ENCODE measurements around the gene IL1A.
A peak's percentile ranks its signal among the peaks of the same experiment; 100 is the strongest.

IL1A gene

DNA sequence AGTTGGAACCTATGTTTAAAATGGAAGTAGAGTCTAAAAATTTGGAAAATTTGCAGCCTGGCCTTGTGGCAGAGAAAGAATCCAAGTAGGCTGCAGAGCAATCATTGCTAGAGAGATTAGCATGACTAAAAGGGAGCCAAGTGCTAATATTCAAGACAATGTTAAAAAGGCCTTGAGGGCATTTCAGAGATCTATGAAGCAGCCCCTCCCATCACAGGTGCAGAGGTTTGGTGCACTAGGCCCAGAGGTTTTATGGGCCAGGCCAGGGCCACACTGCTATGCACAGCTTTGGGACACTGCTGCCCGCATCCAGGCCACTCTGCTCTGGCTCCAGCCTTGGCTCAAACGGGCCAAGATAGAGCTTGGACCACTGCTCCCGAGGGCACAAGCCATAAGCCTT lies 6.7 kb upstream of the IL1A start:
- no peak for DNase-seq

DNA sequence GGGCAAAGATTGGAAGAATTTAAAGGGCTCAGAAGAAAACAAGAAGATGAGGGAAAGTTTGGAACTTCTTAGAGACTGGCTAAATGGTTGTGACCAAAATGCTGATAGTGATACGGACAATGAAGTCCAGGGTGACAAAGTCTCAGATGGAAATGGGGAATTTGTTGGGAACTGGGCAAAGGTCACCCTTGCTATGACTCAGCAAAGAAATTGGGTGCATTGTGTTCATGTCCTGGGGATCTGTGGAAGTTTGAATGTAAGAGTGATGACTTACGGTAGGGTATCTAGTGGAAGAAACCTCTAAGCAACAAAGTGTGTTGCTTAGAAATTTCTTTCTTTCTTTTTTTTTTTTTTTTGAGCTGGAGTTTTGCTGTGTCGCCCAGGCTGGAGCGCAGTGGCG lies 6.0 kb upstream of the IL1A start:
- DNase-seq, result no peak

DNA sequence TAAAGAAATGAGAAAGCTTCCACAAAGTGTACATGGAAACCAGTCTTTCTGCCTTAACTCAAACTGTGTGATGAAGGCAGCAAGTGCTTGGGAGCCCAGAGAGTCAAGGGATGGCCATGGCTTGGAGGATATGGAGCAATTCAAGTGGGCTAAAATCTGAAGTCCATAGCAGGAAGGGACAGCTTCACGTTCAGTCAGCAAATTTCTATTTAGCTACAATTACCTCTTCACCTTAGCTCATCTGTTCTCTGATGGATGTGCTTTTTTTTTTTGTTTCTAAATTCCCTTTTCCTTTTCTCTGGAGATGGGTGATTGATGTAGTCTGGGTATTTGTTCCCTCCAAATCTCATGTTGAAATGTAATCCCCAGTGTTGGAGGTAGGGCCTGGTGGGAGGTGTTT lies 4.9 kb upstream of the IL1A start:
- no peak for DNase-seq

DNA sequence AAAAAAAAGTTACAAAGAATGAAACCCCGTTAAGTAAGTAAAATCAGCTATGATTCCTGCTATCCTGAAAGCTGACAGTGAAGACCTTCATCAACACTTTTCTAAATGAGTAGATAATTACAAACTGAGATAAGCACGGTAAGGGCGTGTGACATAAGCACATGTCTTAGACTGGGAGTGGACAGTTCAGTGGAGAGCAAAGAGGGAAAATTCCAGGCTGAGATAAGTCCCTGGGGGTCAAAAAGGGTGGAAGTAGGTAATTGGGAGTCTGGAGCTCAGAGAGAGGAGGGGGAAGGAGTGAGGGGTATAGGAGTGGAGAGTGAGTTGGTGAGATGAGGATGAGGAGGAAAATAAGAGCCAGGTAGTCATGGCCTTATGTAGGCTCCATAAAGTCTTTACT lies 4.4 kb upstream of the IL1A start:
- no peak for DNase-seq

DNA sequence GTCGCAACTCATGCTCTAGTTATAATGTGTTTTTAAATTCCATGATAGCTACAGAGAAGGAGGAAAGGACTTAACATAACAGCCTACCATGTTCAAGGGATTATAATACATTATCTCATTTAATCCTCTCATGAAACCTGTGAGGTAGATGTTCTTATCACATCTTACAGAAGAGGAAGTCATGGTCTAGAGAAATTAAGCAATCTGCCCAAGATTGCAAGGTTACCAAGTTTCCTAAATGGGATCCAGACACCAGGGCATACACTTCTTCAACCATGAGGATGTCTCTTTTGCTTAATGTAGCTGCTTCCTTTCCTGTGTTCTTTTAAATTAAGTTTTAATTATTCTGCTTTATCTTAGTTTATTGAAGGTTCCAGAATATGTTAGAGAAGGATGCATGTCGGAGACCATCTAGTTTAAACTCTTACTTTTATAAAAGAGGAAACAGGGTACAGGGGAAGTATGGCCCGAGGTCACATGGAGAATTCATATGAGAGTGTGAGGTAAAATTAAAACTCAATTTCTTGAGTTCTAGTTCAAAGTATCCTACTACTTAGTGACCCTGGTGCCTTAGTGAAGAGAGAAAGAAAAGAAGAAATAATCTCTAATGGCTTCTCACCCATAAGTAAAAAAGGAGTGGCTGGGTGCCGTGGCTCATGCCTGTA lies 3.6 kb upstream of the IL1A start:
- DNase-seq, result no peak

DNA sequence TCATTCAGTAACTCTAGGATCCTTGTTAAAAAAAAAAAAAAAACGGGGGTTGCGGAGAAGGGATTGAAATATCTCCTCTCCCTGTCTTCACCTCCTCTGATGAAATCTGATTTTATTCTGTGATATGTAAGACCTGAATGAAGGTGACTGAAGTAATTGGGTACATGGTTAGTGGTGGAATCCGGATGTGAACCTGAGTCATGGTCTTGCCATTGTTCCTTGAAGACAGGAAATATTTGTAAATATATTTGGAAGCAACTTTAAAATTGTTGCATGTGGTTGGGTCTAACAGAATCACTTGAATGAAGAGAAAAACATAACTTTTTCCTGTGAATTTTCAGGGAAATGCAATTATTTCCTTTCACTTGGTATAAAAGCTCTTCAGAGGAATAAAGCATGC lies 3.0 kb upstream of the IL1A start:
- DNase-seq, result no peak

DNA sequence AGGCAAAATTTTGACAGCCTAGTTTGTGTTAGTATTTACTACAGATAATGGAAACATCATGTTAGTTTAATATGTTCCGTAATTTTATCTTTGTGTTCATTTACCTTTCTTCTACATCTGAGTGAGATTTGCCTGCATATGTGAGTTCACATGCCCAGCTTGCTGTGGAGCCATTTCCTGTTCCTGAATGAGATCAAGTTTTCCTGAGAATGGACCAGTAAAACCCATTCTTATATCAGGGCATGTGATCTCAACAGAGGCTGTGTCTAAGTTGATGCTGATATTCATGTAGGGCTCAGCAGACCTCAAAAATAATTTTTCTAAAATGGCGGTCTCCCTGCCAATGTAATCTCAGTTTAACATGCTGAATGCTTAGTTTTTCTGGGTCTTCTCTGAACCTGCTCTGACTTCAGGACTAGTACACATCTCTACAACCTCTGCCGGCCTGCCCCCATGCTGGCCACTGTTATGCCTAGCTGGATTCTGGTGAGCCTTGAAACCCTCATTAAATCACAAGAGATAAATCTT lies 1.0 kb downstream of the IL1A start:
- no peak for DNase-seq

DNA sequence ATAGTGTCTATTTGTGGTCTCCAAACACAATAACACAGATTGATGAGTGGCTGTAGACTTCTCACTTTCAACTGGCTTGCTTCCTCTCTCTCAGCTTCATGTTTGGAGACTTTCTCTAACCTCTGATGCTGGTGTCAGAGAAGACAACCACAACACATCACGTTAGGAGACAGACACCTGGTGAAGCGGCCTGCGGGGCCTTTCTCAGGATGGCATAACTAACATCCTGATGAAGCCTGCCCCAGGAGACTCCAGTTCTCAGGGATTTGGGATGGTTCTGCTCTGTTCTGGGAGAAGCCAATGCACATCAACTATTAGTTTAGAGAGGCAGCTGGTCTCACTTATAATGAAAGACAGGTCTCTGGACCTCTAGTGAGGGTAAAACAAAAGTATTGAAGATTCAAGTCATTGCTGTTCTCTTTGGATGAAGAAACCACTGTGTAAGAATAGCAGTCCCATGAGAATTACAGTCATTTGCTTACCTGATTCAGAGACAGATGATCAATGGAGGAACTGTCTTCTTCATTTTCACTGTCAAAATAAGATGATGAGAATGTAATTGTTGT lies 2.0 kb downstream of the IL1A start:
- DNase-seq, result no peak

DNA sequence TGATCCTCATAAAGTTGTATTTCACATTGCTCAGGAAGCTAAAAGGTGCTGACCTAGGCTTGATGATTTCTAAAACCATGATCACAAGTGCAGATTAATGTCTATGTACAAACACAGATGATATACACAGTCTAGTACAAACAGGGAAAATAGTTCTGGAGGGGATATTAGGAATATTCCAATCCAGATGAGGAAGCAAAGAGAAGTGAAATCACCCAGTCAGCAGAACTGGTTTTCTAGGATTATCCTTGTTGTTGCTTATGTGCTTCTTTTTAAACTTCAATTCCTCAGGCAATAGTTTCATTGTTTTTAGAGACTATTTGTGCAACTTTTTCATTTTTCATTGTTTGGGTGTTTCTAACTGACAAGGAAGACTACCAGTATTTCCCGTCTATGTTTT lies 4.7 kb downstream of the IL1A start:
- no peak for DNase-seq

DNA sequence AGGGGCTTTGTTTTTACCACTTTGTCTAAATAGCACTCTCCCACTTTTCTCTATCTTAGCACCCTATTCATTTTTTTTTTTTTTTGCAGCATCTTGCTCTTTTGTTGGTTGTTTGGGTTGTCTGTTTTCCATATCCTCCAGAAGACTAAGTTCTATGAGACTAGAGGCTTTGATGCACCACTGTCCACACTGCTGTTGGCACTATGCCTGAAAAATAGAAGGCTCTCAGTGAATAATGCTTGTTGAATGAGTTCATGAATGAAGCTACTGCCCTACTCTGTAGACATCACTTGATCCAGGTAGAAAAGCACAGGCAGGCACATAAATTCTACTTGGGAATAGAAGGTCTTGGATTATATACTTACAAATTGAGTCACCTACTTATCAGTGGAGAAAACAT lies 7.3 kb downstream of the IL1A start:
- DNase-seq, result no peak

DNA sequence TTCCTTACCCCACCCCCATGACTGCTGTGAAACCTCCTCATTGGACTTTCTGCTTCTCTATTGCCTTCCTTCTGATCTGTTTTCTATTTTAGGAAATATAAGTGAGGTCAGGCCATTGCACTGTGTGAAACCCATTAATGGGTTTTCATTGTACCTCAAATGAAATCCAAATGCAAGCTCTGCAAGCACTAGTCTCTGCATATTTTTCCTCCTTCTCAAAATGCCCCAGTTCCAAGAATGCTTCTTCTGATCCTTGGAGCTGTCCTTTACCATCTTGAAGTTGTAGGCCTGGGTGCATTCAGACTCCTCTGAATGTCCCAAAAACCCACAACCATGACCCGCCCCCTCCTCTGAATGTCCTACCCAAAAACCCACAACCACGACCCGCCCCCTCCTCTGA lies 8.2 kb downstream of the IL1A start:
- no peak for DNase-seq

DNA sequence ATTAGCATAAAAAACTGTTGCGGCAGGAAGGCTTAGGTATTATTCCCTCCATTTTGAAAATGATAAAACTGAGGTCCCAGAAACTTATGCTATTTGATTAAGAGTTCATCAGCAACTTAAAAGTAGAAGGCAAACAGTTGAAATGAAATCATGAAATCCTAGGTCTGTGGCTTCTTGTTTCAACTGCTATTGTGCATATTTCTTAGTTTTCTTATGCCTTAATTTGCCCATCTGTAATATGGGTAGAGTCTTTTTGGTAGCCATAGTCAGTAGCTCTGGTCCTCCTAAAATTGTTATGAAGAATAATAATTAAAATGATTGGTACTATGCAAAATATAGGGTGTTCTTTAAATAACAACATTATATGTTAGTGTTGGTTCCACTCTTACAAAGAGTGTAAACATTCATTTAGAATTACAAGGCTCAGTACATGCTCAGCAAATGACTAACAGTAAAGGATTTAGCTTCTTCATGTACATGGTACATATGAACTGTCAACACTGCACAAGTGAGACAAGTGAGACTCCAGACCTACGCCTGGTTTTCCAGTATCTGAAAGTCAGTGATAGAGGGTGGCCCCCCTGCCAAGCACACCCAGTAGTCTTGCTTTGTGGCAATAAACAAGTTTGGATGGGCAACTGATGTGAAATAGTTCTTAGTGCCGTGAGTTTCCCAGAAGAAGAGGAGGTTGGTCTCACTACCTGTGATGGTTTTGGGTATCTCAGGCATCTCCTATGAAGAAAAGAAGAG lies 9.6 kb downstream of the IL1A start:
- no peak for DNase-seq

DNA sequence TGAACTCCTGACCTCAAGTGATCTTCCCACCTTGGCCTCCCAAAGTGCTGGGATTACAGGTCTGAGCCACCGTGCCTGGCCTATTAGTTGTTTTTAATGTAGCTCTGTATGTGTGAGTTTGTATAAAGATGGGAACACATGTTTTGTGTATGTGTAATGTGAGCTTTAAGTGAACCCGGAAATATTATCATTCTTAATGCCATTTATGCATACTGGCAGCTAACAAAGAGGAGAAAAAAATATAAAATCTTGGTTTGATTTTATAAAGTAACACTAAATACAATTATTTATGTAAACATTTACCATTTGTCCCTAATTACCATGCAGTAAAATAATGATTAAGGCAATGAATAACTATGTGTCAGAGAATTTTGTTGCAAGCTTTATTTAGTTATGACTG lies 10.7 kb downstream of the IL1A start:
- no peak for DNase-seq

DNA sequence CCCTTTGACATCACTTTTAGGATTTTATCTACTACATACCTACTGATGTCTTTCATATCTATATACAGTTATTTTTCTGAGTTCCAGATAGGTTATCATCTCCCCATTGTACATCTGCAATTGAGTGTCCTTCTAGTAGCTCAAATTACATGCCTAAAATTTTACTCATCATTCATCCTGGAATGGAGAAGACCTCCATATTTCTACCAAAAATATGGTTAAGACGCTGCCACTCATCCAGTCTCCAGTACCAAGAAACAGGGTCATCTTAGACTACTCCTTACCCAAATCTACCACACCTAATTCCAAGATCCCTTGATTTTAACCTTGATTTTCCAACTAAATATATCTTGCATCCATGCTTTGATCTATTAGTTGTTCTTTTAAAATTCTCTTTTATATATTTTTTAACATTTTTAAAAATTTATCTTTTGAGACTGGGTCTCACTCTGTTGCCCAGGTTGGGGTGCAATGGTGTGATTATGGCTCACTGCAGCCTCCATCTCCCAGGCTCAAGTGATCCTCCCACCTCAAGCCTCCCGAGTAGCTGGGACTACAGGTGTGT lies 11.3 kb downstream of the IL1A start:
- DNase-seq, result no peak

DNA sequence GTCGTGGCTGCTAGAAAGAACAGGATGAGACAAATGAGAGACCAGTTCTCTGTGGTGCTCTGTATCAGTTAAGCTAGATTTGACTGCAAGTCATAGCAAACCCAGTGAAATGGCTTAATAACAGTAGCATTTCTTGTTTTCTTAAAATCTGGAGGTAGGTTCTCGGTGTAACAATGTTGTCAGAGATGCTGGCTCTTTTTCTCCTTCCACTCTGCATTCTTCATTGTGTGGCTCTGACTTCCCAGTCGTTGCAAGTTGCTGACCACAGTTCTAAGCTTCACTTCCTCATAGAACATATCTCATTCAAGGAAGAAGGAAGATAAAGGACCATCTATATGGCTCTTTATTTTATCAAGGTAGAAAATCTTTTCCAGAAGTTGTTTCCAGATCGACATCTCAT lies 12.0 kb downstream of the IL1A start:
- no peak for DNase-seq

DNA sequence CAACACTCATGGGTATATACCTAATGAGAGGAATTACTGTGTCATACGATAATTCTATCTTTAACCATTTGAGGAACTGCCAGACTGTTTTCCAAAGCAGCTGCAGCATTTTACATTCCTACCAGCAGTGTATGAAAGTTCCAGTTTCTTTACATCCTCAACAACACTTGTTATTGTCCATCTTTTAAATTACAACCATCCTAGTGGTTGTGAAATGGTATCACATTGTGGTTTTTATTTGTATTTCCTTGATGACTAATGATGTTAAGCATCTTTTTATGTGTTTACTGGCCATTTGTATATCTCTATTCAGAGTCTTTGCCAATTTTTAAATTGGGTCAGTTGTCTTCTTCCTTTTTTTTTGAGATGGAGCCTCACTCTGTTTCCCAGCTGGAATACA lies 15.9 kb downstream of the IL1A start:
- DNase-seq, result no peak

DNA sequence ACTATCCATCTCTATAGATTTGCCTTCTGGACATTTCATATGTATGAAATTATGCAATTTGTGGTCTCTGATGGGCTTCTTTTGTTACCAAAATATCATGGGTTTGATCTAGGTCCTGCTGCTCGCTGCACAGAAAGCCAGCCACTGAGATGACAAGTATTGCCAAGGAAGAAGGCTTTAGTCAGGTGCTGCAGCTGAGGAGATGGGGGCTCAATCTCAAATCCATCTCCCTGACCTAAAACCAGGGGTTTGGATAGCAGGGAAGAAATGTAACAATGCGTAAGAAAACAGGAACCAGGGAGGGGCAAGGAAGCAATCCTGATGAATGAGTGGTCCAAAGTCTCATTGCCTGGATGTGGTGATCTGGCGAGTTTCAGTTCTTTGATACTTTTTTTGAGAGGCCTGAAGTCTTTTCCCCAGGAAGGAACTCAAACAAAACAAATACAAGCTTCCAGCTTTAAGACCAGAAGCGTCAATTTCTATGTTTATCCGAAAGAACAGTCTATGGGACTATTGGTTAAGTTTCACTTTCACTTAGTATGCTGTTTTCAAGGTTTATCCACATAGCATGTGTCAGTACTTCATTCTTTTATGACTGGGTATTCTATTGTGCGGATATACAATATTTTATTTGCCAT lies 16.5 kb downstream of the IL1A start:
- DNase-seq, result no peak

DNA sequence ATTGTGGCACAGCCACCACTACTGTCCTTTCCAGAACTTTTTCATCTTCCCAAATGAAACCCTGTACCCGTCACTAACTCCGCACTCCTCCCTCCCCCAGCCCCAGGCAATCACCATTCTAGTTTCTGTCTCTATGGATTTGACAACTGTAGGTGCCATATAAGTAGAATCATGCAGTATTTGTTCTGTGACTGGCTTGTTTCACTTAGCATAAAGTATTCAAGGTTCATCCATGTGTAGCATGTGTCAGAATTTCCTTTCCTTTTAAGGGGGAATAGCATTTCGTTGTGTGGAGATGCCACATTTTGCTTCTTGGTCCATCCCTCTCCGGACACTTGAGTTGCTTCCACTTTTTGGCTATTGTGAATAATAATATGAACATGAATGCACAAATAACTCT lies 19.0 kb downstream of the IL1A start:
- no peak for DNase-seq

DNA sequence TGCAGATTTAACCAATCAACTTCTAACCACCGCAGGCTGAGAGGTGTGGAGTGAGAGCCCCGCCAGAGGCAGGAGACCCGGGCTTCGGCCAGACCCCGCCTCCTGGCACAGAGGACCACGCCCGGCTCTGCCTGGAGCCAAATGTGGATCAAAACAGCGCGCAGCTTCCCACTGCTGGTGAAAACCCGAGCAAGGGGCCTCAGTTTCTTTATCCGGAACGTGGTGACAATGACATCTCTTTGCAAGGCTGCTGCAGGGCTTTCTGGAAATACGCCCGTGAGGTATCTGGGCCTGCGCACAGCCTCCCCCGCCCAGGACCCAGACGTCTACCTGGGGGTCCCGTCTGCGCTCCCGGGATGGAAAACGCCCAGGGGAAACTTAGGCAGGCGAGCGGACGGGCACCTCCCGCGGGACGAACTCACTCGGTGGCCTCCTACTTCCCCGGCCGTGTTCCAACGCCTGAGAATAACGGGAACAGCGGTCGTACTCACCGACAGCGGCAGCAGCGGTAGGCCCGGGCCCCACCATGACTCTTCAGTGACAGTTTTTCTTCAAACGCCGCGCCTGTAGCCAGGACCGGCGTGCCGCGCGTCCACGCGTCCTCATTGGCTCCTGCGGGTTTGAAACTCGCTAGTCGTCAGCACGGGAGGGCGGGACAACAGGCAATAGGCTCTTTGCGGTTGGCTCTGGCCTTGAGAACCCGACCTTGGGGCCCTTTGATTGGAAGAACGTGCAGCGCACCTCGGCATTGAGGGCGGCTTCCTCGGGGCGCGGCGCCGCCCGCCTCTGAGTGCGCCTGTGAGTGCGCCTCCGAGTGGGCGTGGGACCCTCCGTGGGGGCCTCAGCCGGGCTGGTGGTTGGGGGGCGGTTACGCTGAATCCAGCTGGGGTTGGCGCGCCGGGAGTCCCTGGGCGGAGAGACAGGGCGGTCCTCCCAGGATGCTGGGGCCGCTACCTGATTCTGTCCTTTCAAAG lies 19.9 kb downstream of the IL1A start, which contains the start of gene CKAP2L:
CKAP2L (minus strand) TSS at position 539 of the 974 bp plus-strand sequence; CDS start at position 528, 11 bp downstream.
- DNase-seq, result peak; percentile 95 to 96

DNA sequence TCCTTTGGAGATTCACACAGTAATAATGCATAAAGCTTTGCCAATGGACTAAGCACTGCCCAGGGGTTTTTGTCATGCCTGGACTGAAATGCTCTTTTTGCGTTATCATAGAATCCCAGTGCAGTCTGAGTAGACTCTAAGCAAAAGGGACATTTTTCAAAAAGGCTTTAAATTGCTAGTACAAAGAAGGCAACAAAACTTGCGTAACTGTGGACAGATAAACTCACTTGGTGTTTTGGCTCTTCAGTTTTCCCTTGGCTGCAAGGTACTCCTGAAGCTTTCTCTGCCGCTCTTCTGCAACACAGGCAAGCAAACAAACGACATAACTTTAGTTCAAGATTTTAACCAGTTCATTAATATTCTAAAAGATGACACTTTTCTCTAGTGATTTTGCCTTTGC lies 22.0 kb downstream of the IL1A start:
- DNase-seq, result no peak

DNA sequence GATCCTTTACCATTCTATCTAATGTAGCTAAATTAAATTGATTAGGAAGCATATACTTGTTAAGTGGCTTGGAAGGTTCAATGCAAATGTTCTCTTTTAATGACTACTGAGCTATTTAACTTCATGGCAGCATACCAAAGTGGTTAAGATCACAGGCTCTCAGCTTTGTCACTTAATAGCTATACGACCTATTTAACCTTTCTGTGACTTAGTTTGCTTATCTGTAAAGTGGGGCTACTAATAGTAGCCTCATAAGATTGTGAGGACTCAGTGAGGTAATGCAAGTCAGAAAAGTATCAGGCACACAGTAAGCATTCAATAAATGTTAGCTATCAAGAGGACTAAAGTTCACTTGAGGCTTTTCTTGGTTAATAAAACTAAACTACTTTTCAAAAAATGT lies 24.1 kb downstream of the IL1A start:
- no peak for DNase-seq

DNA sequence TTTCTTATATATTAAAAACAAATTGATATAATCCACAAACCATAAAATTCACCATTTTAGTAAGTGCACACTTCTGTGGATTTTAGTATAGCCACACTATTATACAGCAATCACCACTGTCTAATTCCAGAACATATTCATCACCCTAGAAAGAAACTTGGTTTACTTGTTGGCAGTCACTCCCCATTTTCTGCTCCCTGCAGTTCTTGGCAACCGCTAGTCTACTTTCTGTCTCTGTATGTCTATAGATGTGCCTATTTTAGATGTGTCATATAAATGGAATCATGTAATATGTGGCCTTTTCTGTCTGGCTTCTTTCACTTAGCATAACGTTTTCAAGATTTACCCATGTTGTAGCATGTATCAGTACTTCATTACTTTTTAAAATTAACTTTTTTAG lies 25.6 kb downstream of the IL1A start:
- no peak for DNase-seq
